Keratinocyte (primary cell): Measurements from ENCODE around the gene ZNF804B.

Source experiments
- EZH2 ChIP-seq: IDR thresholded peaks from one replicate; pipeline ENCODE4 v1.6.1; 2012; ENCODE audit warnings: inconsistent platforms, mild to moderate bottlenecking, low read length, moderate library complexity
- TF ChIP-seq, protein P1 (sequence below), 3 experiments: IDR thresholded peaks in 1 of 3; conservative IDR thresholded peaks in 1 of 3; optimal IDR thresholded peaks in 1 of 3; 2 replicates in 2 of 3; 3 replicates in 1 of 3; pipeline versions ENCODE3 to v1.5.1; 2011; ENCODE audit warnings: low read length in 3 of 3, mild to moderate bottlenecking in 3 of 3, moderate library complexity in 2 of 3, control low read depth in 1 of 3, inconsistent platforms in 1 of 3; ENCODE audit not compliant: insufficient read depth in 2 of 3; ENCODE audit errors: extremely low read depth in 1 of 3

DNA sequence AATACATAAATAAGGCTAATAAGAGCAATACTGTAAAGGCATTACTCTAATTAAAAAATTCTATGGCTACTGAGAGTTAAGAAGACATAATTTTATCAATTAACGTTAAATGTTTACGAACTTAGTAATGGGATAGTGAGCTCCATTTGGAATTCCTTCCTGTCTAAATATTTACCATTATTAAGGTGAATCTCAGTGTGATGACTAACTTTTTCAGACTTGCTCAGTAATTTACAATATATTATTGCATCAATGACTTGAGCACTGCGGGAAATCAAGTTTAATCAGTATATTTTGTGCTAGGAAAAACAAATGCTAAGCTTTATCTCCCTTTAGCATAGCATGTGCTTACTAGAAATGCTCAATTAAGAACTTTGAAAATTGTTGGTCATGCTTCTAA, 318.5 kb downstream of the ZNF804B start:
- TF ChIP-seq, protein P1, sequence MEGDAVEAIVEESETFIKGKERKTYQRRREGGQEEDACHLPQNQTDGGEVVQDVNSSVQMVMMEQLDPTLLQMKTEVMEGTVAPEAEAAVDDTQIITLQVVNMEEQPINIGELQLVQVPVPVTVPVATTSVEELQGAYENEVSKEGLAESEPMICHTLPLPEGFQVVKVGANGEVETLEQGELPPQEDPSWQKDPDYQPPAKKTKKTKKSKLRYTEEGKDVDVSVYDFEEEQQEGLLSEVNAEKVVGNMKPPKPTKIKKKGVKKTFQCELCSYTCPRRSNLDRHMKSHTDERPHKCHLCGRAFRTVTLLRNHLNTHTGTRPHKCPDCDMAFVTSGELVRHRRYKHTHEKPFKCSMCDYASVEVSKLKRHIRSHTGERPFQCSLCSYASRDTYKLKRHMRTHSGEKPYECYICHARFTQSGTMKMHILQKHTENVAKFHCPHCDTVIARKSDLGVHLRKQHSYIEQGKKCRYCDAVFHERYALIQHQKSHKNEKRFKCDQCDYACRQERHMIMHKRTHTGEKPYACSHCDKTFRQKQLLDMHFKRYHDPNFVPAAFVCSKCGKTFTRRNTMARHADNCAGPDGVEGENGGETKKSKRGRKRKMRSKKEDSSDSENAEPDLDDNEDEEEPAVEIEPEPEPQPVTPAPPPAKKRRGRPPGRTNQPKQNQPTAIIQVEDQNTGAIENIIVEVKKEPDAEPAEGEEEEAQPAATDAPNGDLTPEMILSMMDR (optimal IDR thresholded peaks at IDR 0.05 in 1 of 3, IDR thresholded peaks at IDR 0.05 in 1 of 3, conservative IDR thresholded peaks at IDR 0.05 in 1 of 3; ENCODE audit: extremely low read depth in 1 of 3, insufficient read depth in 2 of 3, low read length in 3 of 3): no peak
- TF ChIP-seq EZH2: no peak
